ENCODE data around the gene TEX47. TPM values are rescaled to one million over a fixed set of nuclear protein-coding genes. Genes with fewer than 3 reads are reported as not detected.
A peak's percentile ranks its signal among the peaks of the same experiment; 100 is the strongest.

The TEX47 gene
- polyA plus RNA-seq, 1 of the 3 experiments (the other 2 are of a cell fraction), result not detected

DNA sequence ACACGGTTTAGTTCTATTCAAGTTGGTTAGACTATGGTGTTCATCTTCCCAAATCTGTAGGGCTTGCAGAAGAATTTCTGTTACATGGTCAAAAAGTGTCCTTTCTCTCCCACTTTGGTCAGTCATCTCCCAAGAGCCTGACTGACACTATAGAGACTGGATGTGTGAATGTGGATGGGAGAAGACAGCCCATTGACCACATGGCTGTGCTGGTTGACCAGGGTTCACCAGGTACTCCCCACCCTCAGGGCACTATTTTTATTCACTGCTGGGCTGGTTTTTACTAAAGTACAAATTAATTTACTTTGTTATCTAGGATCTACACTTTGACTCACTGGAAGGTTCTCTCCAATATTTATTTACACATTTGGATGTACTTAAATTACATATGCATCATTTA, 33.8 kb downstream of the TEX47 start:
- Histone ChIP-seq H3K36me3 (replicated peaks in 1 of 2; ENCODE audit: control insufficient read depth in 1 of 2, insufficient read depth in 2 of 2, low read length in 1 of 2) (no peaks in the 10 kb centered on the region), H4K20me1 (ENCODE audit: insufficient read depth) (no peaks in the 10 kb centered on the region), H3K4me1 (ENCODE audit: control insufficient read depth in 1 of 2, insufficient read depth in 2 of 2, low read depth in 1 of 2, low read length in 1 of 2) (peaks cover 0 to 17% of the 10 kb centered on the region in 2 experiments; a peak in 2 of 4 replicates), H3K4me2 (no peak overlapping the region), H3K27me3 (ENCODE audit: insufficient read depth) (peaks cover 29% of the 10 kb centered on the region), H3F3A (replicated peaks; ENCODE audit: insufficient read depth) (no peaks in the 10 kb centered on the region), H3K27ac (ENCODE audit: low read depth in 2 of 2, low read length in 1 of 2) (no peak overlapping the region), H2AFZ (ENCODE audit: low read depth) (no peak overlapping the region), H3K9me3 (no peaks in the 10 kb centered on the region), H3K9ac (no peak overlapping the region), H3K4me3 (ENCODE audit: low read depth in 2 of 2, low read length in 1 of 2) (no peak overlapping the region), H3K9me2 (no peaks in the 10 kb centered on the region), H3K79me2 (ENCODE audit: insufficient read depth) (no peaks in the 10 kb centered on the region)
- 9% methylated on average over 1 of the region's 1 CpG for WGBS (ENCODE audit: low lambda C conversion rate)
- peak; percentile 25 for DNase-seq
- CTCF ChIA-PET, result interaction anchor here (1.6 kb wide), 1 partner anchor 861 kb away, joined by 5 read pairs; no protein-coding TSS in a partner anchor
- POLR2A ChIA-PET, result no interaction called here
- TF ChIP-seq, protein P1, sequence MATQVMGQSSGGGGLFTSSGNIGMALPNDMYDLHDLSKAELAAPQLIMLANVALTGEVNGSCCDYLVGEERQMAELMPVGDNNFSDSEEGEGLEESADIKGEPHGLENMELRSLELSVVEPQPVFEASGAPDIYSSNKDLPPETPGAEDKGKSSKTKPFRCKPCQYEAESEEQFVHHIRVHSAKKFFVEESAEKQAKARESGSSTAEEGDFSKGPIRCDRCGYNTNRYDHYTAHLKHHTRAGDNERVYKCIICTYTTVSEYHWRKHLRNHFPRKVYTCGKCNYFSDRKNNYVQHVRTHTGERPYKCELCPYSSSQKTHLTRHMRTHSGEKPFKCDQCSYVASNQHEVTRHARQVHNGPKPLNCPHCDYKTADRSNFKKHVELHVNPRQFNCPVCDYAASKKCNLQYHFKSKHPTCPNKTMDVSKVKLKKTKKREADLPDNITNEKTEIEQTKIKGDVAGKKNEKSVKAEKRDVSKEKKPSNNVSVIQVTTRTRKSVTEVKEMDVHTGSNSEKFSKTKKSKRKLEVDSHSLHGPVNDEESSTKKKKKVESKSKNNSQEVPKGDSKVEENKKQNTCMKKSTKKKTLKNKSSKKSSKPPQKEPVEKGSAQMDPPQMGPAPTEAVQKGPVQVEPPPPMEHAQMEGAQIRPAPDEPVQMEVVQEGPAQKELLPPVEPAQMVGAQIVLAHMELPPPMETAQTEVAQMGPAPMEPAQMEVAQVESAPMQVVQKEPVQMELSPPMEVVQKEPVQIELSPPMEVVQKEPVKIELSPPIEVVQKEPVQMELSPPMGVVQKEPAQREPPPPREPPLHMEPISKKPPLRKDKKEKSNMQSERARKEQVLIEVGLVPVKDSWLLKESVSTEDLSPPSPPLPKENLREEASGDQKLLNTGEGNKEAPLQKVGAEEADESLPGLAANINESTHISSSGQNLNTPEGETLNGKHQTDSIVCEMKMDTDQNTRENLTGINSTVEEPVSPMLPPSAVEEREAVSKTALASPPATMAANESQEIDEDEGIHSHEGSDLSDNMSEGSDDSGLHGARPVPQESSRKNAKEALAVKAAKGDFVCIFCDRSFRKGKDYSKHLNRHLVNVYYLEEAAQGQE (IDR thresholded peaks at IDR 0.05; ENCODE audit: low read depth, low read length), result no peak
- TF ChIP-seq TCF12 (IDR thresholded peaks at IDR 0.05), result no peak

DNA sequence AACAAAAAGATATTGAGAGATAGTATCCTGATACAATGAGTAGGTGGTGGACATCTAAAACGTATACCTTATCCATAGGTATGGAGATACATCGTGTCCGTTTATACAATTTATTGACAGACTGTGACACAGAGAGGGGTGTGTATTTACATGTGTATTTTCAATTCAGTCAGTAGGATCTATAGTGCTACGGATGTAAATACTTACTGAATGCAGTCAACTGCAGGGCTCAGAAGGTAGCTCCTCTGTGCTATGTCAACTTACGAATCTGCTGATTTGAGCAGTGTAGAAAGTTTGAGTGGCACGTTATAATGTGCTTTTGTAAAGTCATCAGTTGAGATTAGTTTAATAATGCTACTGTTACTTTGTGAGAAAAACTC, 35.4 kb downstream of the TEX47 start:
- no peaks in the 10 kb centered on the region for H3K79me2 ChIP-seq (ENCODE audit: insufficient read depth)
- H3K4me2 ChIP-seq, result peak overlapping the region; percentile 78; the same call in 1 of the 2 replicates
- no peak overlapping the region for H2AFZ ChIP-seq (ENCODE audit: low read depth)
- H3K9me2 ChIP-seq, result no peaks in the 10 kb centered on the region
- WGBS (ENCODE audit: low lambda C conversion rate), result 18% methylated on average over 6 of the region's 6 CpGs
- no peaks in the 10 kb centered on the region for H3K36me3 ChIP-seq (replicated peaks in 1 of 2; ENCODE audit: control insufficient read depth in 1 of 2, insufficient read depth in 2 of 2, low read length in 1 of 2)
- DNase-seq, result no peak
- H4K20me1 ChIP-seq (ENCODE audit: insufficient read depth), result no peaks in the 10 kb centered on the region
- H3K27me3 ChIP-seq (ENCODE audit: insufficient read depth), result peaks cover 29% of the 10 kb centered on the region
- H3K27ac ChIP-seq (ENCODE audit: low read depth in 2 of 2, low read length in 1 of 2), result no peak overlapping the region
- TF ChIP-seq RFX5 (IDR thresholded peaks at IDR 0.05; ENCODE audit: low read length), result no peak
- no peak for TF ChIP-seq FOXM1 (IDR thresholded peaks at IDR 0.05; ENCODE audit: low read depth)
- TF ChIP-seq YY1 (IDR thresholded peaks at IDR 0.05; ENCODE audit: low read depth), result no peak
- TF ChIP-seq CTCF (IDR thresholded peaks at IDR 0.05), result no peak
- no peak for TF ChIP-seq FOSL2 (IDR thresholded peaks at IDR 0.05; ENCODE audit: borderline replicate concordance, low read depth)
- no peak for TF ChIP-seq GATA2 (CRISPR knock-in tag; IDR thresholded peaks at IDR 0.05)
- no peak for TF ChIP-seq JUND (IDR thresholded peaks at IDR 0.05)
- TF ChIP-seq GABPA (IDR thresholded peaks at IDR 0.05; ENCODE audit: low read depth), result no peak
- no peak for TF ChIP-seq NFIC (IDR thresholded peaks at IDR 0.05; ENCODE audit: borderline replicate concordance)
- TF ChIP-seq, protein P2, sequence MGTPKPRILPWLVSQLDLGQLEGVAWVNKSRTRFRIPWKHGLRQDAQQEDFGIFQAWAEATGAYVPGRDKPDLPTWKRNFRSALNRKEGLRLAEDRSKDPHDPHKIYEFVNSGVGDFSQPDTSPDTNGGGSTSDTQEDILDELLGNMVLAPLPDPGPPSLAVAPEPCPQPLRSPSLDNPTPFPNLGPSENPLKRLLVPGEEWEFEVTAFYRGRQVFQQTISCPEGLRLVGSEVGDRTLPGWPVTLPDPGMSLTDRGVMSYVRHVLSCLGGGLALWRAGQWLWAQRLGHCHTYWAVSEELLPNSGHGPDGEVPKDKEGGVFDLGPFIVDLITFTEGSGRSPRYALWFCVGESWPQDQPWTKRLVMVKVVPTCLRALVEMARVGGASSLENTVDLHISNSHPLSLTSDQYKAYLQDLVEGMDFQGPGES (IDR thresholded peaks at IDR 0.05; ENCODE audit: low read depth, low read length), result no peak
- no peak for TF ChIP-seq POLR2AphosphoS5 (IDR thresholded peaks at IDR 0.05; ENCODE audit: low read depth, low read length)
- TF ChIP-seq NRF1 (IDR thresholded peaks at IDR 0.05; ENCODE audit: low read depth, low read length), result no peak
- TF ChIP-seq CHD2 (IDR thresholded peaks at IDR 0.05; ENCODE audit: low read length, partially characterized antibody), result no peak
- no peak for TF ChIP-seq SMC3 (IDR thresholded peaks at IDR 0.05; ENCODE audit: low read depth, low read length)
- no peak for TF ChIP-seq MEF2A (IDR thresholded peaks at IDR 0.05; ENCODE audit: borderline replicate concordance, low read depth)
- TF ChIP-seq RCOR1 (IDR thresholded peaks at IDR 0.05; ENCODE audit: low read length), result no peak
- no peak for TF ChIP-seq USF1 (IDR thresholded peaks at IDR 0.05; ENCODE audit: borderline replicate concordance, low read depth)
- no peak for TF ChIP-seq EP300 (IDR thresholded peaks at IDR 0.05; ENCODE audit: borderline replicate concordance in 1 of 2, low read depth in 1 of 2, low read length in 1 of 2)
- H3K4me1 ChIP-seq (ENCODE audit: control insufficient read depth in 1 of 2, insufficient read depth in 2 of 2, low read depth in 1 of 2, low read length in 1 of 2), result peaks cover 0 to 17% of the 10 kb centered on the region in 2 experiments; a peak in 2 of 4 replicates
- ChIA-PET POLR2A (no interaction called here), CTCF (interaction anchor here (1.6 to 2.1 kb wide), 2 partner anchors 13 to 30 kb away, joined by 6 to 7 read pairs; no protein-coding TSS in a partner anchor)
- no peaks in the 10 kb centered on the region for H3F3A ChIP-seq (replicated peaks; ENCODE audit: insufficient read depth)
- H3K9ac ChIP-seq, result no peak overlapping the region
- H3K4me3 ChIP-seq (ENCODE audit: low read depth in 2 of 2, low read length in 1 of 2), result peak overlapping the region in 1 of 2 experiments; percentile 47; a peak in 2 of 4 replicates
- no peaks in the 10 kb centered on the region for H3K9me3 ChIP-seq
